Hypothalamus (tissue), 51 donors: ENCODE measurements around the gene GLI3.

Source experiments
- DNase-seq, 51 donors: peaks; one replicate each; lab custom pipeline; 2025; lab: John Stamatoyannopoulos, UW

The GLI3 gene

DNA sequence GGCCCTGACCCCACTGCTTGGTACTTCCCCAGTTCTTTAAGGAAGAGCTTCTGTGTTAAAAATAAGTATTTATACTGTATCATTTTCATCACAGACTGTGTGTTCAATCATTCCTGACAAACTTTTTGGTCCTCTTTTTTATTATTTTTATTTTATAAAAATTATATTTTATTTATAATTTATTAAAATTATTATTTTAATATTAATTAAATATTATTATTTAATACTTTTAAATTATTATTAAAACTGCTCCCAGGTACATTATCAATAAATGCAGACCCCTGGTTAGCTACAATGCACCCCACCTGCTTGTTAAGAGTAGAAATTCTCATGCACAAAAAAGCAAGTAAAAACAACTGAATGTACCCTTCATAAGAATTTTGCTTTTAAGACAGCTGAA, 172.0 kb downstream of the GLI3 start:
- no peak for DNase-seq

DNA sequence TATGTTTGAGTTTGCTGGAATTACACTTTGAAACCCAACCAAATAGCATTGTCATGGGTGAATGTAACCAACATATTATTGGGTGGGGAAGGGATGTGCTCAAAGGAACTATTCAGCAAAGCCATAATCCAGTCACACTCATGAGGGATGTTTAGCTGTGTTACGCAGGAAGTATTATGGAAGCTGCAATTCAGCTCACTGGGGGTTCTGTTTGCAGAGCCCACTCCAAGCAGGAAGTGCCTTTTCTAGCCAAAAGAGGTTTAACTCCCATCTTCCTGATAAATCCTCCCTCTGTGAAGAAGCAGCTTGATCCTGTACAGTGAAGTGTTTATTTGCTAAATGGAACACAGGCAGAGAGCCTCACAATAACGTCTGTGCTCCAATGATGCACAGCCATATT, 172.5 kb downstream of the GLI3 start:
- DNase-seq = no peak

DNA sequence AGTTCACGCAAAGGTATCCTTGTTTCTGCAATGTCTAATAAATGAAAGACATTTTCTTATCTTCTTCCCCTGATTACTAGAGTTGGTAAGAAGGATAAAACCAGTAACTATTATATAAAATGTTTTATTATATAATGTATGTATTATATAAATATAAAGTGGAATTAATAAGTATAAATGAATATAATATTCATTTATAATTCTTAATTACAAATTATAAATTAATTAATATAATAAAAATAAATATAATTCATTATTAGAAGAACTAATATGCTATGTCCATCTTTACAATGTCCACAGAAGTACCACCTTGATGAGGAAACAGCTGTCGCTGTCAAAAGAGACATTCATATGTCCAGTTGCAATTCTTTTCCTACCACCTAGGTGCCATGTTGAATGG, 177.7 kb downstream of the GLI3 start:
- DNase-seq = no peak

DNA sequence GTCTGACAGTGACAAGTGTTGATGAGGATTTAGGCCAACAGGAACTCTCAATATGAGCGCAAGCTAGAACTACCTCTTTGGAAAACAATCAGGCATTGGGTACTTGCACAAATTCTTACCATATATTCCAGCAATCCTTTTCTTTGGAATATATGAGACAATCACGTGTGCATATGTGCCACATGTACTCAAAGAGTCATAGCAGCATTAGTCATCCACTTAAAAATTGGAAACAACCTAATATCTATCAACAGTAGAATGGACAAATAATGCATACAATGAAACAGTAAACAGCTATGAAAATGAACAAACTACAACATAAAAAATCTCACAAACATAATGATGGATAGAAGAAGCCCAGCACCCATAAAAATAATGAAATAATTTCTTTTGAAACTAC, 179.7 kb downstream of the GLI3 start:
- no peak for DNase-seq

DNA sequence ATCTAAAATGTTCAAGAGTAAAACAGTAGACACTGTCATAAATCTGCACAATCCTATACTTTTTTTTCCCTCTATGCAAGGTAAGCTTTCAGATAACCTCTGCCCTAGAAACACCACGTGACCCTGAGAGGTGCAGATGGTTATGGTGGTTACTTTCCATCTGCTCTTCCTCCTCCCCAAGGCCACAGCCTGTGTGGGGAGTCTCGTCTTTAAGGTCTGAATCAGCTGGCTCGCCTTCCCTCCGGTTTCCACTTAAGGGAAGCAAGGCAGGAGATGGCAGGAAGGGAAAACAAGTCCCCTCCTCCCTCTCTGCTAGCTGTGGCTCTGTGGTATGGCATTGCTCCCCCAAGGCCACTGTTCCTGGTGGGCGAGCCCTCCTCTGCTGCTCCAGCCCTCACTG, 181.8 kb downstream of the GLI3 start:
- no peak for DNase-seq

DNA sequence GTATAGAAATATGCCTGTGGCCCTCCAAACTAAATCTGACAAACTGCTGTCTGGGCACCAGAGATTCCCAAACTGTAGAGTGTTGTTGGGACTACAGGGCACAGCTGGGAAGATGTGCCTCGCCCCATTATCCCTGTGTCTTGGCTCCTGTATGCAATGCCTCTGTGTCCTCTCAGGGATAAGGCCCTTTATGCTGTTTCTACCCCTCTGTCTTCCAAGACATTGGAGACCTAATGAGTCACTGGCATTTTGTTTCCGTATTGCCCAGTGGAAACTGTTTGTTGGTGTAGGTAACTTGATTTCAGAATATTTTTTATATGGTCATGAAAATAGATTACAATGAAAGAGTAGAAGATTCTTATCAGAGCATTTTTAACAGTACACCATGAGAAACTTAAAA, 183.2 kb downstream of the GLI3 start:
- DNase-seq = no peak

DNA sequence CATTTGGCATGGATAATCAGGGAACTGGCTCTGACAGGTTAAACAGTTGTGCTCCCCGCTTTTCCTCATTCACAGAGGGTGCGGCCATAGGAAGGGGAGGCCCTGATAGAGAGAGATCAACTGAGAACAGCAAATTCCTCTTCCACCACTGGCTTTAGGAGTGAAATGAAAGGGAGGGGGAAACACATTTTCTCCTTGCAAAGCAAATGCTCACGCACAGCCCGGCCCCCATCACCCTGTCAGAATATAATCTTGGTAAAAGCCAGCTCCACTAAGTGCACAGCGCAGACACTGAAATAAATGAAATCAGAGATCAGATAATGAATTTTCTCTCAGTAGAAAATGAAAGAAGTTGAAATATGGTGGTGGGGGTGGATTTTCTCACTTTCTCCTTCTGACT, 187.2 kb downstream of the GLI3 start:
- DNase-seq = no peak

DNA sequence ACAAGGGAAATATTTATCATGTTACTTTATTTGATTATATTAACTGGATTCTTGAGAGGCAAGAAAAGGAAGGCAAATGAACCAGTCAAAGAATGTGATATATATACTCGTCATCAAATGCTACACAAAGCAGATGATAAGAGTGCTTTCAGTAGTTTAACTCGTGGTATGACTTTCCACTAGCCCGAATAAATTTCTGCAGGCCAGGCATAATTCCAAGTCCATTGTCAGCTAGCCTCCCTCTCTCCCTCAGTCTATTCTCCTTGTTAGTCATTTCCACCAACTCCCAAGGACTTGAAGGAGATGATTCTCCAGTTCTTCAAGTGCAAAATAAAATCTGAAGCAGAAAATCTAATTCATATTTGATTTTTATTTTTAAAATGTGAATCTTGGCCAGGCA, 190.5 kb downstream of the GLI3 start:
- DNase-seq = no peak

DNA sequence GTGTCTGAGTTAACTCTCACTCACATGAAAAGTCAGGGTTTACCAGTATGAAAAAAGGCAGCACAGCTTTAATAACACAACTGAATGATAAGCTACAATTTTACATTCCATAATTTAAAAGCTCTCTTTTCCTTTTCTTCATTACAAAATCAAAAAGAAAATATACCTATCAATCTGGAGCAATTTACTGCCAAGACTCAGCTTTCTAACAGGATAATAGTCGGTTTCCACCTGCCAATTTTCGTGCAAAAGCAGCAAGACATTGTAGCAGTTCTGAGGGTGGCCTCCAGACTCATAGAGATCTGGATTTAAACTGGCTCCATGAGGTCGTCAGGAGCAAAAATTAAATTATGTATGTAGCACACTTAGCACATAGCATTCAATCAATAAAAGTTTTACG, 191.0 kb downstream of the GLI3 start:
- no peak for DNase-seq

DNA sequence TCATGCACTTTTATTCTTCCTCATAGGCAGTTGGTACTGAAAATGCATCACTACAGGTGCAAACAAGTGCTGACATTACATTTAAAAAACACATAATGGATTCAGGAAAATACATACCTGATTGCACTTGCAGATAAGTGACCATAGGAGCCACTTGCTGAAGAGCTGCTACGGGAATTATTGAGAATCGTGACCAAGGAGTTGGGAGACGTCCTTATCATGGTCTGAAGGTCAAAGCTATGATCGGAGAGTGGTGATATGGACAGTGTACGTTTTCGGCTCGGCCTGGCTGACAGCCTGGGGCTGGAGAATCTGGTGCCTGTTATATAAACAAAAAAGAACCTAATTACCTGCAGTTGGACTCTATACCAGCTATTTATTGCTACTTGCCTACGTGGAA, 197.1 kb downstream of the GLI3 start:
- no peak for DNase-seq

DNA sequence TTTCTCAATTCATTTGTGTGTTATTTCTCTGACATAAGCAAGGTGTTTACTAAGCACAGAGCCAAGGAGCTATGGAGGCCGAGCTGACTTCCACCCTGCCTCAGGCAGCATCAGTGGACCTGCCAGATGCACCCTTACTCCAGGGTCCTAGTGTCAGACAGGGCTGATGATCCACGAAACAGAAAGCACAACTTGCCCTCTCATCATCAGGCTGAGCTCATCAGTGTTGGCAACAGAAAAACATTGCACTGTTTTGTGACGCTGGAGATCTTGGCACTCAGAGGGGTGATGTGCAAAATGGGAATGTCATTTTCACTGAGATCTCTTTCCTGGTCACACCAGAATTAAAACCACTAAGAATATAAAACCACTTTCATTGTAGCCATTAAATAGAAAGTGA, 201.8 kb downstream of the GLI3 start:
- DNase-seq = peak in 5 of 51 donors; percentile 4 to 23 (median 10)

DNA sequence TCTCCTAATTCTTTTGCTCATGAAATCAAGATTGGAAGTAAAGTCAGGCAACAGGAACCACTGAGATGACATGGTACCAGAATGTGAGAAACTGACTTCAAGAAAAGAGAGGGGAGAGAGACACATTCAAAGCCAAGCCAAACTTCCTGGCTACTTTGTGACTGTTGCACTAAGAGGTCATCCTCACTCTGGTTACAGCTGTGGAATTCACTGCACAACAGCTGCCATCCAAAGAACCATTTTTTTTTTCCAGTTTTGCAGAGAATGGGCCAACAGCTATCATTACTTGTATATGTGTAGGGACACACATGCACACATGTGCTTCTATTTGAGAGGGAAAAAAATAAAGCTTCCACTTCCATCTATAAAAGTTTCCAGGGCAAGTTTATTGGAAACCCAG, 203.5 kb downstream of the GLI3 start:
- no peak for DNase-seq

DNA sequence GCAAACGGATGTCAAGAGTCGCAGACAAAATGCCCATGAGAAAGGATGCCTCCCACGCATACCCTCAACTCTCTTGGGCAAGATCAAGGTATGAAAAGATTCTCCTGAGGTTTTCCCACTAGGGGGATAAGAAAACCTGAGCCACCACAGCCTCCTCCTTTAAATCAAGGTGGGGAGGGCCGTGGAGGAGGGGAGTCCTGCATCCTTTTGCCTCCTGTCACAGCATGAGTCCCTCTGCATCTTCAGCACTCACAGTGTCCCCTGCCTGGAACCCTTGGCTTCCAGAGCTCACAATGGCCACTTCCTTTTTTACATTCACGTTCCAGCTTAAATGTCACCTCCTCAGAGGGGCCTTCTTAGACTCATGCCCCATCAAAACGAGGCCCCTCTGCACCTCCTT, 207.6 kb downstream of the GLI3 start:
- DNase-seq = no peak

DNA sequence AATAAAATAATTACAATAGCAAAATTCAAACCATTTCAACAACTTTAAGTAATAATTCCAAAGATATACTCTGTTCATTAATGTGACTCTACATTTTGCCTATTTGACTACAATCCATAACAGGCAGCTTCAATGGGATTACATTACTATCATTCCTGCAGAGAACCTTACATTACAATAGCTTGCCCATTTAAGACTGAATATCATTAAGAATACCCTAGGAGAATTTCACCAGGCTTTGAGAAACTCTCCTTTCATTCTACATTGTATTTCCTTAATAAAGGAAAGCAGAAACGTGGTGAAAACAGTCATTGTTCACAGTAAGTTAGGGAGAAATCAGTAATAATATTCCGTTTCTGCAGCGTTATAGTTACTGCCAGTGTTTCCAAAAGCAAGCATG, 209.5 kb downstream of the GLI3 start:
- no peak for DNase-seq

DNA sequence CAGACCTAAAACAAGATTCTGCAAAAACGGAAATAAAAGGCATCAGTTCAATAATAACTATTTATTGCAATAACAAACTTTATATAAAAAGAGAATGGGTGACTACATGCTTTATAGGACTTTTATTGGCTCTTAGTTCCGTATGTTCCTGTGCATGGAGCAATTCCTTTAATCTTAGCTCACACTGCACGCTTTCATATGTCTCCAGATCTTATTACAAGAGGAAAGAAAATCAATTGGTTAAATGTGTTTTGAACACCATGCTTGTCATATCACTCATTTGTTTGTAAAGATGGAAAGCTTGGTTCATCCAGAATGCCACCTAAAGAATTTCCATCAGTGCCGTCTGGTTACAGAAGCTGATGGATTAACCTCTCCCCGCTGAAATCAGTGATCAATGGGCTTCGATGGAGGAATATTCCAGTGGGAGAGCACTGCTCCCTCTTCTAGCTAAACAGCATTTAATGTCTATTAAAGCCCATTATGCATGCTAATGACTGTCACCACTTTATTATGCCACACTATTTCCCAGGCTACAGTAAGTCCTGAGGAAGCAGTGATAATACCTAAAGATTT, 210.3 kb downstream of the GLI3 start:
- DNase-seq = no peak

DNA sequence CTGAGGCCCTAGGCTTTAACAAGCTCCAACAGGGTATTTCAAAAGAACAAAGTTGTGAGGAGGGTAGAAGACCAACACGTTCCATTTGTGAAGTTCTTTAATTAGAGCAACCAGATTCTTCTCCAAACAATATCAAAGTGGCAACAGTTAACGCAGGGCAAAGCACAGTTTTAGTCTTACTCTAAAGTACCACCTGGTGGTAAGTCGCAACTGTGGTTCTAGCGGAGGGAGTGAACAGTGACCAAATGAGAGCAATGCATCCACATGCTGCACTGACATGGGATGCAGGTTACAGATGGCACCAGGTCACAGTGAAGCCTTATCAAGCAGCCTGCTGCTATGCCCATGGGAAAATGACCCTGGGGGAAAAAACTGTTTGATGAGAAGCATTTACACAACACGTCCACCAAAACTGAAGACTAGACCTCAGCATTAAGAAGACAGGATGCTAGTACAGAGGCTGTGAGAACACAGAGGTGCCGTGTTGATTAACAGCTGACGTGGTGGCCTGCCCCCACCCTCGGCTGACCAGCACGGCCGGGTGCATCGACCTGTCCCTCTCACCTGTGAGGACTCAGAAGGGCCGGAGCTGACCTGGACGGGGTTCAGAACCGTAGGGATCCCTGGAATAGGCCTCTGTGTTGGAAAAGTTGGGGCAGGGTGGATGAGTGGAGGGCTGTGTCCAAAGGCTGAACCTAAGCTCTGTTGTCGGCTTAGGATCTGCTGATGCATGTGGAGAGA, 211.2 kb downstream of the GLI3 start:
- DNase-seq = no peak

DNA sequence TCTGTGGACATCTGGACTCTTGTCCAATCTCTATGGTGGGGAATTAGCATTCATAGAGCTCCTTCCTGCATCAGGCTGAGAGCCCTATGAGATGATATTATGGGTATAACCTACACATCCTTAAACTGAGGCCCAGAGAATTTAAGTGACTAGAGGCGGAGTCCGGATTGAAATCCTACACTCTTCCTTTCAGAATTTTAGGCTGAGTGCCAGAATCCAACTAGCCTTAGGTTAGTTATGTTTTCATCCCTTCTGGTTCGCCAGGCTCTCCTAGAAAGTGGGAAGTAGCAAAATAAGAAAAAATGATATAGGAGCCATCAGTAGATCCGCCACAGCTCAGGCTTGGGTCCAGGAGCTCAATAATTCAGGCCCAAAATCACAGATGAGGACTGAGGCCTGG, 212.5 kb downstream of the GLI3 start:
- DNase-seq = no peak

DNA sequence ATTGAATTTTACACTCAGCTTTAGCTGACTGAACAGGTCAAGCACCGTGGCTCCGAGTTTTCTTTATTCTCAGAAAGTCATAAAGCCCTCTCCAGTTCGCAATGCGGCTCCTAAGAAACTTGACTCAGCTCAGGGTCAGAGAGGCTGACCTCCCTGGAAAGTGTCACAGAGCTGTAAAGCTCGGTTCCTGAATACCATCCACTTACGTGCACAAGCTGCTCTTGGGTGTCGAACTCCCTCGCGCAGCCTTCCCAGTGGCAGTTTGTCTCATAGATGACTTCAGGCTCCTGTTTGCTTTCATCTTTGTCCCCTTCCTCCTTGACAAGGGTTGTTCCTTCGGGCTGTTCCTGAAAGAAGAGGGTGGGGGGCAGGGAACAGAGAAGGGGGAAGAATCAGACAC, 213.7 kb downstream of the GLI3 start:
- DNase-seq = no peak

DNA sequence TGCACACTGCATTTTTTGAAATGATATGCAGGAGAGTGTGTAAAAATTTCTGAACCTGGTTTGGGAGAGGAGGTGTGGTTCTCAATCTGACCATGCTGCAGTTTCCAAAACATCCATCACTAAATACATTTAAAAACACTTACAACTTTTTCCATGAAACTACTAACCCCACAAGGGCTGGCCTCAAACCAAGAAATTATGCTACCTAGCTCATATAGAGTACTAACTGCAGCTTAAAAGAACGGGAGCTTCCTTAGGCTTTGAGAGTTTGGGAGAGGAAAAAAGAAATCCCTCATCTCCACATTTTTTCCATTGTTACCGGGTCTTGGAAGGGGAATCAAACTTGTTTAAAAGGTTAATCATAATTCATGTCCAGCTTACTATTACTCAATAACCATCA, 214.2 kb downstream of the GLI3 start:
- no peak for DNase-seq

DNA sequence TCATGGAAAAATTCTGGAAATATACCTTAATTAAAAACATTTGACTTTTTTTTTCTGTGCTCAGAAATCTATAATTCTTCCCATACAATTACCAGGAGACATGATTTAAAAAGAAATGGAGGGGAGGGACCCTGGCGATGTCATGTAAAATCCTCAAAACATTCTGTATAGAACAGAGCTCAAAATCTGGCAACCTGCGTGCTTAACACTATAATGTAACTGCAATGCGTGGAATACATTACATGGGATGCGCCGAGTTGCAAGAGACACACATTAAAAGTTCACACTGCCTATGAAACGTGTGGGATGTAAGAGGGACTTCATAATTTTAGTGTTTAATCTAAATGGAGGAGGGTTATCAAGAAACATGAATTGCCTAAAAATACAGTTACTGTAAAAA, 215.0 kb downstream of the GLI3 start:
- no peak for DNase-seq

DNA sequence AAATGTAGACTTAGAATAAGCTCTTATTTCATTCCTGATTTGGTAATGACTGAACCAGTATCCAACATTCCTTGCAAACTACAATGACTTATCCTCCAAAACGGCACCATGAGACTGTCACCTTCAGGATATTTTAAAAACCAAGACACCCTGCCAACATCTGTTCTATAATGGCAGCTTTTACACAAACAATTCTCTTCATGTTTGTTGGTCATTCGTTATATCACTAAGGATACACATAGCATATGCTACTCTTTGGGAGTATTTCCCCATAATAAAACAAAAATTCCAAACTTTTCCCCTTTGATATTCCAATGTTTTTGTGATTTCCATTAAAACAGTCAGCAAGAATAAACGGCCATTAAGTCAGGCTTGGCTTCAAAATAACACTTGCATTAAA, 215.4 kb downstream of the GLI3 start:
- DNase-seq = no peak

DNA sequence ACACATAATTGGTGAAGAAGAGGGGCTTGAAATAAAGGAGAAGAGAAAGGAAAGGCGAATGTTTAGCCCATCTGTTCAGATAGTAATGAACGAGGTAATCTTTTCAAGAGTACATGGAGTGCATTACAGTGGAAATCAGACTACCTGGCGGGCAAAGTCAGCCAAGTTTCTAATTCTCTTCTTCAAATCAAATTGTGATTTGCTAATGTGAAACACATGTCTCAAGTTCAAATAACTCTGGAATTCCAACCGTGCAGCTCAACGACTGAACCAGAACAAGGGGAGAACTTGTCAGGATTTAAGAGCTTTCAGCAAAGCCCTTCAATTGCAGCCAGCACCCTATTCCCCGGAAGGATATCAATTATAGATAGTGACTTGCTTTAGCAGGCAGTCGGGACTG, 216.9 kb downstream of the GLI3 start:
- DNase-seq = no peak
